RWPE2 (cell line): Measurements from ENCODE around the gene CSTF2.

Source experiments
- ATAC-seq: fragments of 200-7000 bp; cut with Tn5 transposase; 3 replicates; pipeline ENCODE4 v1.9.1; 2021; ENCODE audit warnings: low read depth
- DNase-seq: peaks from one replicate; pipeline ENCODE4 v3.0.0-alpha.2; 2020; ENCODE audit warnings: low spot score
- H3K27ac ChIP-seq: fragments of 450-650 bp; 2 replicates; pipeline ENCODE4 v1.5.1; 2017; ENCODE audit warnings: mild to moderate bottlenecking; ENCODE audit not compliant: poor library complexity, severe bottlenecking
- H3K27me3 ChIP-seq: fragments of 250-450 bp; sonication (Bioruptor Pico); 2 replicates; pipeline ENCODE4 v1.5.1; 2021; ENCODE audit warnings: mild to moderate bottlenecking, moderate library complexity; ENCODE audit not compliant: insufficient read depth, poor library complexity, severe bottlenecking
- H3K36me3 ChIP-seq: fragments of 250-450 bp; sonication (Bioruptor Pico); 2 replicates; pipeline ENCODE4 v1.5.1; 2020; ENCODE audit warnings: low read depth, mild to moderate bottlenecking, moderate library complexity
- H3K4me1 ChIP-seq: fragments of 250-450 bp; sonication (Bioruptor Pico); 2 replicates; pipeline ENCODE4 v1.5.1; 2021; ENCODE audit warnings: mild to moderate bottlenecking, moderate library complexity; ENCODE audit not compliant: insufficient read depth, poor library complexity, severe bottlenecking
- H3K4me3 ChIP-seq: fragments of 250-450 bp; sonication (Bioruptor Pico); 2 replicates; pipeline ENCODE4 v1.5.1; 2021; ENCODE audit warnings: mild to moderate bottlenecking, moderate library complexity; ENCODE audit not compliant: severe bottlenecking
- H3K9me3 ChIP-seq: fragments of 250-450 bp; sonication (Bioruptor Pico); 2 replicates; pipeline ENCODE4 v1.5.1; 2021; ENCODE audit warnings: mild to moderate bottlenecking, moderate library complexity; ENCODE audit not compliant: severe bottlenecking
- CTCF ChIP-seq: fragments of 450-650 bp; IDR thresholded peaks from one replicate; pipeline ENCODE4 v1.5.1; 2017; ENCODE audit warnings: mild to moderate bottlenecking, moderate library complexity; ENCODE audit not compliant: poor library complexity, severe bottlenecking

The CSTF2 gene

GRCh38 chrX:100871594-100872560 lies 51.7 kb downstream of the CSTF2 start:
- Histone ChIP-seq H3K27ac (no peak overlapping the region), H3K27me3 (no peaks in the 10 kb centered on the region), H3K4me3 (no peak overlapping the region), H3K9me3 (no peaks in the 10 kb centered on the region), H3K36me3 (no peaks in the 10 kb centered on the region), H3K4me1 (no peaks in the 10 kb centered on the region)
- ATAC-seq (no peak), DNase-seq (no peak)
- TF ChIP-seq CTCF = no peak

DNA sequence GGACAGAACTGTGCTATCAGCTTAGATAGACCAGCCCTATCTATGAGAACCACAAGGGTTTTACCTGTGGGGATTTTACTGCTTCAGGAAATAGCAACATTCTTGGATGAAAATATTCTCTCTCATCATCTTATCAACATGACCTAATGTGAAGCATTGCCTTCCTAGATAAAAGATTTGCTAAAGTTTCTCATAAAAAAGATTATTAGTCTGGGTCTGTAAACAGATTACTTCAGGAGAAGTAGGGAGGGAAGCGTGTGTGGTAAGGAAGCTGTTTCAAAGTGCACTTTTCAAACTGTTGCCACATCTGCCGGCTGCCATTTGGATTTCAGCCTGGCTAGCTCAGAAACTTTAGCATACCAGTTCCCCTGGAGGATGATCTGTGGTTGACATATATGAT lies 54.1 kb downstream of the CSTF2 start, which contains the start of gene NOX1:
TSS of gene NOX1 (minus strand) at position 35 of the 400 bp plus-strand sequence. CDS start 220 bp downstream, outside the sequence.
- Histone ChIP-seq H3K4me3 (no peak within 1 kb of the TSS), H3K4me1 (no peaks in the 10 kb centered on the region), H3K36me3 (no peaks in the 10 kb centered on the region), H3K27ac (no peak within 1 kb of the TSS), H3K9me3 (no peaks in the 10 kb centered on the region), H3K27me3 (no peaks in the 10 kb centered on the region)
- no peak for TF ChIP-seq CTCF
- DNase-seq = no peak
- no peak for ATAC-seq

GRCh38 chrX:100880368-100880767 lies 60.2 kb downstream of the CSTF2 start:
- no peak overlapping the region for H3K27ac ChIP-seq
- no peak for DNase-seq
- no peaks in the 10 kb centered on the region for H3K9me3 ChIP-seq
- ATAC-seq = no peak
- TF ChIP-seq CTCF = no peak
- H3K27me3 ChIP-seq = no peaks in the 10 kb centered on the region
- no peaks in the 10 kb centered on the region for H3K4me1 ChIP-seq
- no peaks in the 10 kb centered on the region for H3K36me3 ChIP-seq
- H3K4me3 ChIP-seq = no peak overlapping the region

DNA sequence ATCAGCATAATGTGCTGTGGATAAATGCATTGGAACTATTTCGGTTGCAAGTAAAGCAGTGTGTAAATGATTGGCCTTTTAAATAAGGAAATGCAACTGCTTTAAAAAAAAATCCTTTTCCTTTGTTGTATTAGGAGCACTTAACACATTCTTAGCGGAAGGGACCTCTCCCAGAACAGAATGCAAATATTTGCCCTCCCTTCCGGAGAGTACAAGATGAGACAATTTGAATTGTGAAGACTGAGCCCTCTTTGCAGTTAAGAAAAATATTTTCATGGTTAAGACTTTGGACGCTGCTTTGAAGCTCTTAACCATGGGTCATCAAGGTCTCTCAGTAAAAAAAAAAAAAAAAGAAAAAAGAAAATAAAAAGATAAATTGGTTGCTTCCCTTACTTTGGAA lies 63.5 kb downstream of the CSTF2 start:
- TF ChIP-seq CTCF = no peak
- ATAC-seq (no peak), DNase-seq (no peak)
- Histone ChIP-seq H3K4me1 (no peaks in the 10 kb centered on the region), H3K27ac (no peak overlapping the region), H3K27me3 (no peaks in the 10 kb centered on the region), H3K36me3 (no peaks in the 10 kb centered on the region), H3K4me3 (no peak overlapping the region), H3K9me3 (no peaks in the 10 kb centered on the region)
